IMR-90 (cell line): Measurements from ENCODE around the gene SRD5A1. TPM values are rescaled to one million over a fixed set of nuclear protein-coding genes. Genes with fewer than 3 reads are reported as not detected.
A peak's percentile ranks its signal among the peaks of the same experiment; 100 is the strongest.

Experiments
- ATAC-seq: fragments of 200-7000 bp; cut with Tn5 transposase; 2 replicates; pipeline ENCODE4 v1.9.1; 2020; ENCODE audit warnings: low read depth, mild to moderate bottlenecking, moderate library complexity
- BruUV-seq: library from RNA; stranded (reverse); fragments of 400-500 nt; replicated peaks from 2 replicates; lab custom pipeline; 2021; lab: Mats Ljungman, UMichigan
- CTCF ChIA-PET: fragments of 300-600 bp; formaldehyde crosslinking; extraction: SDS; loops from one replicate; lab custom pipeline; 2021; ENCODE audit warnings: antibody characterized with exemption; lab: Yijun Ruan, JAX
- POLR2A ChIA-PET: fragments of 300-600 bp; sonication (Branson Sonifier 250); formaldehyde crosslinking; loops from one replicate; lab custom pipeline; 2022; ENCODE audit warnings: antibody characterized with exemption; ENCODE audit not compliant: unreplicated experiment; lab: Charles Lee
- DNase-seq: peaks from one replicate; pipeline ENCODE4 v3.0.0; 2013
- H2AFZ ChIP-seq: replicated peaks from 2 replicates; pipeline ENCODE3; 2013; ENCODE audit warnings: low read length, mild to moderate bottlenecking; ENCODE audit not compliant: poor library complexity
- H2AK5ac ChIP-seq: 2 replicates; pipeline ENCODE4 v1.6.1; 2013; ENCODE audit warnings: low read depth, low read length, inconsistent platforms
- H2AK9ac ChIP-seq: replicated peaks from 2 replicates; pipeline ENCODE3; 2013; ENCODE audit warnings: mild to moderate bottlenecking, low read depth, low read length, moderate library complexity; ENCODE audit not compliant: poor library complexity
- H2BK120ac ChIP-seq: 2 replicates; pipeline ENCODE4 v1.6.1; 2013; ENCODE audit warnings: low read depth, low read length, inconsistent platforms
- H2BK15ac ChIP-seq: 3 replicates; pipeline ENCODE4 v1.6.1; 2013; ENCODE audit warnings: low read depth, low read length, inconsistent platforms
- H2BK20ac ChIP-seq: 2 replicates; pipeline ENCODE4 v1.6.1; 2013; ENCODE audit warnings: low read depth, mild to moderate bottlenecking, inconsistent platforms, low read length, moderate library complexity
- H2BK5ac ChIP-seq: 2 replicates; pipeline ENCODE4 v1.6.1; 2013; ENCODE audit warnings: mild to moderate bottlenecking, low read depth, low read length, inconsistent platforms; ENCODE audit not compliant: poor library complexity, severe bottlenecking
- H3K14ac ChIP-seq: replicated peaks from 2 replicates; pipeline ENCODE4 v1.6.1; 2013; ENCODE audit warnings: low read depth, low read length, inconsistent platforms
- H3K18ac ChIP-seq: 2 replicates; pipeline ENCODE4 v1.6.1; 2013; ENCODE audit warnings: low read depth, low read length, control low read depth
- H3K23ac ChIP-seq: 2 replicates; pipeline ENCODE4 v1.6.1; 2013; ENCODE audit warnings: low read depth, low read length, inconsistent platforms
- H3K27ac ChIP-seq: 2 replicates; pipeline ENCODE4 v1.5.1; 2013; ENCODE audit warnings: mild to moderate bottlenecking, control low read depth, low read length; ENCODE audit not compliant: insufficient read depth
- H3K27me3 ChIP-seq: 2 replicates; pipeline ENCODE4 v1.6.1; 2013; ENCODE audit warnings: low read length; ENCODE audit not compliant: control insufficient read depth, insufficient read depth
- H3K36me3 ChIP-seq: 2 replicates; pipeline ENCODE4 v1.6.1; 2013; ENCODE audit warnings: low read length, mixed read lengths; ENCODE audit not compliant: control insufficient read depth, insufficient read depth
- H3K4ac ChIP-seq: 2 replicates; pipeline ENCODE4 v1.6.1; 2013; ENCODE audit warnings: low read depth, low read length, inconsistent platforms
- H3K4me1 ChIP-seq: 2 replicates; pipeline ENCODE4 v1.6.1; 2013; ENCODE audit warnings: low read length, mixed read lengths; ENCODE audit not compliant: control insufficient read depth, insufficient read depth
- H3K4me2 ChIP-seq: 2 replicates; pipeline ENCODE4 v1.6.1; 2013; ENCODE audit warnings: low read depth, mild to moderate bottlenecking, control low read depth, low read length, moderate library complexity
- H3K4me3 ChIP-seq: 2 replicates; pipeline ENCODE4 v1.5.1; 2013; ENCODE audit warnings: low read depth, mild to moderate bottlenecking, control low read depth, low read length, moderate library complexity; ENCODE audit not compliant: insufficient read depth
- H3K56ac ChIP-seq: 2 replicates; pipeline ENCODE4 v1.6.1; 2013; ENCODE audit warnings: low read length, inconsistent platforms; ENCODE audit not compliant: insufficient read depth; ENCODE audit errors: extremely low read depth
- H3K79me1 ChIP-seq, 2 experiments: 2 replicates each; pipeline ENCODE4 v1.6.1; 2013; ENCODE audit warnings: low read length in 2 of 2, inconsistent platforms in 1 of 2, low read depth in 1 of 2
- H3K9ac ChIP-seq: 2 replicates; pipeline ENCODE4 v1.6.1; 2013; ENCODE audit warnings: low read depth, low read length, control low read depth
- H3K9me1 ChIP-seq: 2 replicates; pipeline ENCODE4 v1.6.1; 2013; ENCODE audit warnings: low read length, inconsistent platforms; ENCODE audit not compliant: insufficient read depth
- H3K9me3 ChIP-seq: 2 replicates; pipeline ENCODE4 v1.6.1; 2013; ENCODE audit warnings: low read length; ENCODE audit not compliant: control insufficient read depth, insufficient read depth
- H4K20me1 ChIP-seq: 2 replicates; pipeline ENCODE4 v1.6.1; 2013; ENCODE audit warnings: low read length, inconsistent platforms; ENCODE audit not compliant: insufficient read depth
- H4K5ac ChIP-seq: 2 replicates; pipeline ENCODE4 v1.6.1; 2013; ENCODE audit warnings: mild to moderate bottlenecking, low read depth, low read length, control low read depth
- H4K8ac ChIP-seq, 2 experiments: 2 replicates each; pipeline ENCODE4 v1.6.1; 2013; ENCODE audit warnings: low read depth in 2 of 2, low read length in 2 of 2, control low read depth in 1 of 2, inconsistent platforms in 1 of 2
- H4K91ac ChIP-seq: 2 replicates; pipeline ENCODE4 v1.6.1; 2013; ENCODE audit warnings: low read depth, low read length, inconsistent platforms; ENCODE audit not compliant: insufficient read depth
- CEBPB ChIP-seq: IDR thresholded peaks from 2 replicates; pipeline ENCODE4 v1.6.1; 2012; ENCODE audit warnings: low read depth, low read length, improper control_type of control experiment
- FOS ChIP-seq: fragments of 150-350 bp; IDR thresholded peaks from 2 replicates; pipeline ENCODE4 v1.6.1; 2016; ENCODE audit warnings: low read depth, low read length
- WGBS, 2 experiments: methylation state at CpG; one replicate each; pipeline versions ENCODE4 v1.1.5 to v1.1.7; 2013; ENCODE audit warnings: missing lambda C conversion rate in 2 of 2; ENCODE audit not compliant: insufficient read length in 1 of 2; ENCODE audit errors: extremely low coverage in 2 of 2; 5-methylcytosine and 5-hydroxymethylcytosine counted together
- dilution Hi-C: fragments of 300-500 bp; cut with HindIII; formaldehyde crosslinking; loops from one replicate; pipeline ENCODE4 v1.14.3; 2018; ENCODE audit warnings: low sequenced_read_pairs; ENCODE audit not compliant: unreplicated experiment
- in situ Hi-C: fragments of 300-500 bp; cut with MboI; formaldehyde crosslinking; loops from 3 replicates; pipeline ENCODE4 v1.14.3; 2019; ENCODE audit warnings: low sequenced_read_pairs, inconsistent platforms, mixed read lengths
- intact Hi-C: fragments of 100-400 bp; cut with micrococcal nuclease; formaldehyde crosslinking; loops from 2 replicates; pipeline ENCODE4 v1.10.0; 2022
- polyA plus RNA-seq, 3 experiments: library from polyadenylated mRNA; depleted of rRNA; stranded (reverse); fragments of >200 nt; gene quantifications; 2 replicates each; pipeline ENCODE4 v1.2.3, GENCODE V29; 2012; ENCODE audit warnings: low replicate concordance in 1 of 3
- total RNA-seq: library from RNA; depleted of rRNA; stranded (reverse); fragments of >200 nt; gene quantifications from 2 replicates; pipeline ENCODE4 v1.2.3, GENCODE V29; 2012
- TF ChIP-seq, protein P1 (sequence below): conservative IDR thresholded peaks from 2 replicates; pipeline ENCODE4 v1.5.1; 2012; ENCODE audit warnings: mild to moderate bottlenecking, low read depth, low read length, improper control_type of control experiment

Gene SRD5A1
- total and polyA plus RNA-seq, 2 of the 4 experiments (the other 2 are of a cell fraction), result 6.3 to 18.2 TPM

GRCh38 chr5:6634306-6634705 lies 1.1 kb downstream of the SRD5A1 start:
- peak overlapping the region; percentile 34 for H2AFZ ChIP-seq
- no peak overlapping the region for H2BK20ac ChIP-seq
- DNase-seq (no peak), ATAC-seq (no peak)
- peak overlapping the region; percentile 89 for H3K4me3 ChIP-seq
- CTCF ChIA-PET, result interaction anchor here (0.9 to 1.0 kb wide), 2 partner anchors 16 to 21 kb away, joined by 3 read pairs; no protein-coding TSS in a partner anchor
- TF ChIP-seq, protein P1, sequence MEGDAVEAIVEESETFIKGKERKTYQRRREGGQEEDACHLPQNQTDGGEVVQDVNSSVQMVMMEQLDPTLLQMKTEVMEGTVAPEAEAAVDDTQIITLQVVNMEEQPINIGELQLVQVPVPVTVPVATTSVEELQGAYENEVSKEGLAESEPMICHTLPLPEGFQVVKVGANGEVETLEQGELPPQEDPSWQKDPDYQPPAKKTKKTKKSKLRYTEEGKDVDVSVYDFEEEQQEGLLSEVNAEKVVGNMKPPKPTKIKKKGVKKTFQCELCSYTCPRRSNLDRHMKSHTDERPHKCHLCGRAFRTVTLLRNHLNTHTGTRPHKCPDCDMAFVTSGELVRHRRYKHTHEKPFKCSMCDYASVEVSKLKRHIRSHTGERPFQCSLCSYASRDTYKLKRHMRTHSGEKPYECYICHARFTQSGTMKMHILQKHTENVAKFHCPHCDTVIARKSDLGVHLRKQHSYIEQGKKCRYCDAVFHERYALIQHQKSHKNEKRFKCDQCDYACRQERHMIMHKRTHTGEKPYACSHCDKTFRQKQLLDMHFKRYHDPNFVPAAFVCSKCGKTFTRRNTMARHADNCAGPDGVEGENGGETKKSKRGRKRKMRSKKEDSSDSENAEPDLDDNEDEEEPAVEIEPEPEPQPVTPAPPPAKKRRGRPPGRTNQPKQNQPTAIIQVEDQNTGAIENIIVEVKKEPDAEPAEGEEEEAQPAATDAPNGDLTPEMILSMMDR, result no peak
- TF ChIP-seq FOS, result no peak
- no peak for TF ChIP-seq CEBPB
- in situ Hi-C loops (loop anchor here (5.0 kb wide), 1 partner anchor 113 kb away; no protein-coding TSS in a partner anchor), dilution Hi-C loops (no loop called here), intact Hi-C loops (loop anchor here (5.0 kb wide), 1 partner anchor 98 kb away; no protein-coding TSS in a partner anchor)
- no TSS peak for BruUV-seq
- H3K27ac ChIP-seq, result peak overlapping the region; percentile 34
- peaks cover 38 to 73% of the 10 kb centered on the region in 2 experiments for H3K79me1 ChIP-seq
- no peak overlapping the region for H3K18ac ChIP-seq
- WGBS, 2 experiments, result no CpG with 5 or more reads among the region's 6 CpGs
- POLR2A ChIA-PET, result no interaction called here
- no peak overlapping the region; the same call in 1 of the 2 replicates for H2BK120ac ChIP-seq
- H2AK5ac ChIP-seq, result no peak overlapping the region
- peak overlapping the region; percentile 76 for H3K9ac ChIP-seq
- no peak overlapping the region for H4K5ac ChIP-seq
- H4K8ac ChIP-seq, result 0 out of 4 replicates have a peak overlapping the region, but pooled peaks of 1 of the 2 experiments have one; percentile 52
- no peak overlapping the region for H4K91ac ChIP-seq
- peak overlapping the region; percentile 25; the same call in 1 of the 2 replicates for H3K4ac ChIP-seq
- H3K9me1 ChIP-seq, result peaks cover 15% of the 10 kb centered on the region
- peak overlapping the region; percentile 46; the same call in 1 of the 2 replicates for H3K56ac ChIP-seq
- peak overlapping the region; percentile 67; the same call in 1 of the 2 replicates for H3K14ac ChIP-seq
- H3K36me3 ChIP-seq, result peaks cover 10% of the 10 kb centered on the region
- H3K27me3 ChIP-seq, result no peaks in the 10 kb centered on the region
- H3K23ac ChIP-seq, result peak overlapping the region; percentile 72
- H3K9me3 ChIP-seq, result no peaks in the 10 kb centered on the region
- H3K4me2 ChIP-seq, result peak overlapping the region; percentile 94
- no peak overlapping the region for H2BK5ac ChIP-seq
- H3K4me1 ChIP-seq, result peaks cover 11% of the 10 kb centered on the region
- no peak overlapping the region for H2BK15ac ChIP-seq
- peak overlapping the region; percentile 48 for H2AK9ac ChIP-seq
- peaks cover 48% of the 10 kb centered on the region for H4K20me1 ChIP-seq
